Adipocyte (in vitro differentiated cells): ENCODE results near the gene TEK.

Experiments
- DNase-seq: peaks from one replicate; pipeline ENCODE4 v3.0.0-alpha.2; 2015; ENCODE audit warnings: low read depth
- H3K27me3 ChIP-seq: replicated peaks from 2 replicates; pipeline ENCODE4 v1.7.0; 2013; ENCODE audit warnings: mild to moderate bottlenecking, low read length, moderate library complexity; ENCODE audit not compliant: control insufficient read depth, insufficient read depth
- H3K36me3 ChIP-seq: 2 replicates; pipeline ENCODE4 v1.7.0; 2013; ENCODE audit warnings: low read length, mild to moderate bottlenecking, moderate library complexity; ENCODE audit not compliant: control insufficient read depth, insufficient read depth, severe bottlenecking
- H3K4me1 ChIP-seq: 2 replicates; pipeline ENCODE4 v1.7.0; 2013; ENCODE audit warnings: mild to moderate bottlenecking, low read length, moderate library complexity; ENCODE audit not compliant: control insufficient read depth, insufficient read depth
- H3K4me3 ChIP-seq: 2 replicates; pipeline ENCODE4 v1.7.0; 2013; ENCODE audit warnings: mild to moderate bottlenecking, low read length, moderate library complexity
- H3K9ac ChIP-seq: 2 replicates; pipeline ENCODE4 v1.7.0; 2013; ENCODE audit warnings: mild to moderate bottlenecking, low read length, moderate library complexity
- H3K9me3 ChIP-seq: 2 replicates; pipeline ENCODE4 v1.7.0; 2013; ENCODE audit warnings: mild to moderate bottlenecking, low read length, moderate library complexity; ENCODE audit not compliant: control insufficient read depth

TEK gene

DNA sequence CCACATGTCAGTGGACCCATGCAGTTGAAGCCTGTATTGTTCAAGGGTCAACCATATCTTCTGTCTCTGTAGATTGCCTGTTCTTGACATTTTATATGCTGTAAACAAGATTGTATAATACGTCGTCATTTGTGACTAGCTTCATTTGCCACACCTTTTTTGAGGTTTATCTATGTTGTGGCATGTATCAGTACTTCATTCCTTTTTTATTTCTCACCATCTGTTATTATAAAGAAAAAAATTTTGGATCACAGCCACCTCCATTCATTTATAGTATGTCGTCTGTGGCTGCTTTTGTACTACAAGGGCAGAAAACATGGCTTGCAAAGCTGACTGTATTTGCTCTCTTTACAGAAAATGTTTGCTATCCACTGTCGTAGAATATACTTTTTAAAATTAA lies 72.4 kb downstream of the TEK start:
- Histone ChIP-seq H3K4me3 (no peak overlapping the region), H3K4me1 (peaks cover 9% of the 10 kb centered on the region), H3K9ac (no peak overlapping the region), H3K36me3 (no peaks in the 10 kb centered on the region), H3K27me3 (no peaks in the 10 kb centered on the region), H3K9me3 (no peaks in the 10 kb centered on the region)
- DNase-seq: peak; percentile 56

DNA sequence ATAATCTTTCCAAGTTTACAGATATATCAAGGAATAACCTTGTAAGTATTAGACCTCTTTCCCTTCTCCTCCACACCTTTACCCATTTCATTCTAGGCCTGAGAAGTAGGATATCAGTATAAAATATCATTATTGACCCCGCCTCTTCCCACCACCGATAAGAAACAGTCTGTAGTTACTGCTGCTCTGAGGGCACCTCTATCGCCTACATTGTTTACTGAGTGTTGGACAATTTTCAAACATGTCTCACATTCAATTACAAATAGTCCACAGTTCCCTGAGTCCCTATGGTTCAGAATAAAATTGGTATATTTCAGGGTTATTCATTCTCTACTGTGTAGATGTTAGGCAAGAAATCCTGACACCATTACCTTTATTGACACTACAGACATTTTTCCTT lies 73.4 kb downstream of the TEK start:
- no peak overlapping the region for H3K9ac ChIP-seq
- DNase-seq: no peak
- peaks cover 9% of the 10 kb centered on the region for H3K4me1 ChIP-seq
- no peaks in the 10 kb centered on the region for H3K27me3 ChIP-seq
- H3K36me3 ChIP-seq: no peaks in the 10 kb centered on the region
- no peak overlapping the region for H3K4me3 ChIP-seq
- H3K9me3 ChIP-seq: no peaks in the 10 kb centered on the region

- no peak for DNase-seq
- H3K9ac ChIP-seq: no peak overlapping the region
- no peaks in the 10 kb centered on the region for H3K36me3 ChIP-seq
- H3K9me3 ChIP-seq: no peaks in the 10 kb centered on the region
- no peak overlapping the region for H3K4me3 ChIP-seq
- no peaks in the 10 kb centered on the region for H3K27me3 ChIP-seq
- H3K4me1 ChIP-seq: peaks cover 9% of the 10 kb centered on the region
Observed at GRCh38 chr9:27183131-27183530, 74.1 kb downstream of the TEK start.

DNA sequence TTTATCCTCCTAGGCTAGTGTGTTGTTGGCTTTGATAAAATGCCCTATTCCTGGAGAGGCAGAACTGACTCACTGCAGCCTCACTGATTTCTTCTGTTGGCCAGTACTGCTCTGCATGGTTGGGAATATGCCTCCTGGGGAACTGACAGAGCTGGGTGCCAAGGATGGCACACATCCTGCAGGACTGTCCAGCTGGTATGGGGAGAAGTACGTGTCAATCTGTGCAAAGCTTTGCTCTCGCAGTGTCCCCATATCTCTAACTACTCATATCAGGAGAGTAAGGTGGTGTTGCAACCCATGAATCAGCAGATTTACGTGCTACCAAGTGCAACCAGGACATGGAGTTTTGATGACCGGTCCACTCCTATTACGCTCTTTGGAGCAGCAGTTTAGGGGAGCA lies 74.7 kb downstream of the TEK start:
- Histone ChIP-seq H3K27me3 (no peaks in the 10 kb centered on the region), H3K36me3 (no peaks in the 10 kb centered on the region), H3K4me3 (no peak overlapping the region), H3K9ac (no peak overlapping the region), H3K4me1 (peaks cover 9% of the 10 kb centered on the region), H3K9me3 (no peaks in the 10 kb centered on the region)
- no peak for DNase-seq

DNA sequence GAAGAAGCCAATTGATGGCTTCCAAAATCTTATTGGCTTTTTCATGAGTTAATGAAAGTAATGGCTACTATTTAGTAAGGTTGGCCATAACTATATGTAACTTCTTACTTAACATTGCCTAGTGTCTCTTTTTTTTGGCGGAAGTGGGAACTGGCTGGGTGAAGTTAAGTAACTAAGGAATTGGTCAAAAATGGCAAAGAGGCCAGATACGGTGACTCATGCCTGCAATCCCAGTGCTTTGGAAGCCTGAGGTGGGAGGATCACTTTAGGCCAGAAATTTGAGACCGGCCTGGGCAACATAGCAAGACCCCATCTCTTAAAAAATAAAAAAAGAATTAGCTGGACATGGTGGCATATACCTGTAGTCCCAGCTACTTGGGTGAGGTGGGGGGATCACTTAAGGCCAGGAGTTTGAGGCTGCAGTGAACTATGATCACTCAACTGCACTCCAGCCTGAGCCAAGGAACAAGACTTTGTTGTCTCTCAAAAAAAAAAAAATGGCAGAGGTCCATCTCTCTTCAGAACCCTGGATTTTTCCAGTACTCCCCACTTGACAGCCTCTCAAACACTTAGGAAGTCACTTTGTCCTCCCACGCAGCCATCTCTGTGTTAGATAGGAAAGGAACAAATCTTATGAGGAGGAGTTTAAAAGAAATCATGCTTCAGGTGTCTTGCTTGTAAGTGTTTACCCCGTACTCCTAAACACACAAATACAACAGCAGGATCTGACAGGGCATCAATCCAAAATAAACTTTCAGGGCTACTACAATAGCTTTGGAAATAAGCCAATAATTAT lies 75.7 kb downstream of the TEK start:
- no peaks in the 10 kb centered on the region for H3K36me3 ChIP-seq
- no peak overlapping the region for H3K9ac ChIP-seq
- H3K9me3 ChIP-seq: no peaks in the 10 kb centered on the region
- no peak overlapping the region for H3K4me3 ChIP-seq
- no peak for DNase-seq
- no peaks in the 10 kb centered on the region for H3K27me3 ChIP-seq
- peaks cover 9% of the 10 kb centered on the region for H3K4me1 ChIP-seq

DNA sequence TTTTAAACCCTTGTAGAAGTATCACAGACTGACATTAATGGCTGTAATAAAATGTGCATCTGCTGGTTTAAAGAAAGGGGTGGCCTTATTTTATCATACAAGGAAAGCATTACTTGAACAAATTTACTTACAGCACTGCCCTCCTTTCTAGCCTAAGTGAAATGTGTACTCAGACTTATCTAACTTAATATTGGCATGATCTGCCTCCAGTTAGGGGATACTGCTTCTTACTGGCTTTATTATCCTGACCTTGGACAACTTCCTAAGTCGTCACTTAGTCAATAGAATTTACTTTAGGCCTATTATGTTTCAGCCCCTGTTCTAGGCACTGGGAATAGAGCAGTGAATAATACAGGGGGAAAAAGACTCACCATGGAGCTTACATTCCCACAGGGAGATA lies 79.4 kb downstream of the TEK start:
- Histone ChIP-seq H3K36me3 (no peaks in the 10 kb centered on the region), H3K9ac (no peak overlapping the region), H3K27me3 (no peaks in the 10 kb centered on the region), H3K4me1 (peaks cover 6% of the 10 kb centered on the region), H3K4me3 (no peak overlapping the region), H3K9me3 (no peaks in the 10 kb centered on the region)
- DNase-seq: no peak

DNA sequence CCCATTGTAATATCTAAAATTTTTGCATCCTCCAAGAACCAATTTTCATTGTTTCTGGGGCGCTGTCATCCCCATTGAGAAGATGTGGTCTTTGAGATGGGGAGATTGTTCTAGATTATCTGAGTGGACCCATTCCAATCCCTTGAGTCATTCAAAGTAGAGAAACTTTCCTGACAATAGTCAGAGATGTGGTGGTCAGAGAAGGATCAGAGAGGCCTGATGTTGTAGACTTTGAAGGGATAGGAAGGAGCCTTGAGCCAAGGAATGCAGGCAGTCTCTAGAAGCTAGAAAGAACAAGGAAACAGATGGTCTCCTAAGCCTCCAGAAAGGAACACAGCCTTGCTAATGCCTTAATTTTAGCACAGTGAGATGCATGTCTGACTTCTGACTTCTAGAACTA lies 80.4 kb downstream of the TEK start:
- Histone ChIP-seq H3K4me1 (peaks cover 7% of the 10 kb centered on the region), H3K27me3 (no peaks in the 10 kb centered on the region), H3K9me3 (no peaks in the 10 kb centered on the region), H3K9ac (no peak overlapping the region), H3K36me3 (no peaks in the 10 kb centered on the region), H3K4me3 (no peak overlapping the region)
- no peak for DNase-seq

DNA sequence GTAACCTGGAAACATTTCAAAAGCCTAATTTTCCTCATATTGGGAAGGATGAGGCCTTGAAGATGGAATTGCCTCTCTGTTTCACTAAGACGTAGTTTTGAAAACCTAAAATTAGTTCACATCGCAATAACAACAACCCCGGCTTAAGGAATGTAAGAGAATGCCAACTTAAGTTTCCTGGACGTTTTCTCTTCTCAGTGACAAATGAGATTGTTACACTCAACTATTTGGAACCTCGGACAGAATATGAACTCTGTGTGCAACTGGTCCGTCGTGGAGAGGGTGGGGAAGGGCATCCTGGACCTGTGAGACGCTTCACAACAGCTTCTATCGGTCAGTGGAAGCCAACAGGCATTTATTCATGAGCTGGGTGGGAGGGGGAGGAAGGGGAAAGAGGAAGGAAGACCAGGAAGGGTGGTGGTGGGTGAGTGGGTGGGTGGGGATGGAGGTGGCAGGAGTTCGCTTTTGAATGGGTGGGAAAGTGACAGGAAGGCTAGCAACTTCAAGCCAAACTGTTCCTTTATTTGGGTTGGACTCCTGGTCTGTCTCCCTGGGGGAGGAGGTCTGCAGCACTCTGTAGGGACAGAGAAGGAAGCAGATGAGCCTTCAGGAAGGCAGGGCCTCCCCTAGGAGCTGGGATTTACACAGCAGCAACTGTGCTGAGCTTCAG lies 83.4 kb downstream of the TEK start:
- Histone ChIP-seq H3K4me1 (peaks cover 17% of the 10 kb centered on the region), H3K9ac (no peak overlapping the region), H3K4me3 (no peak overlapping the region), H3K9me3 (no peaks in the 10 kb centered on the region), H3K27me3 (no peaks in the 10 kb centered on the region), H3K36me3 (no peaks in the 10 kb centered on the region)
- DNase-seq: no peak

- Histone ChIP-seq H3K36me3 (no peaks in the 10 kb centered on the region), H3K4me1 (peaks cover 17% of the 10 kb centered on the region), H3K27me3 (no peaks in the 10 kb centered on the region), H3K9me3 (no peaks in the 10 kb centered on the region), H3K9ac (peak overlapping the region; percentile 5), H3K4me3 (no peak overlapping the region)
- no peak for DNase-seq
Observed at GRCh38 chr9:27193886-27194285, 84.9 kb downstream of the TEK start.

DNA sequence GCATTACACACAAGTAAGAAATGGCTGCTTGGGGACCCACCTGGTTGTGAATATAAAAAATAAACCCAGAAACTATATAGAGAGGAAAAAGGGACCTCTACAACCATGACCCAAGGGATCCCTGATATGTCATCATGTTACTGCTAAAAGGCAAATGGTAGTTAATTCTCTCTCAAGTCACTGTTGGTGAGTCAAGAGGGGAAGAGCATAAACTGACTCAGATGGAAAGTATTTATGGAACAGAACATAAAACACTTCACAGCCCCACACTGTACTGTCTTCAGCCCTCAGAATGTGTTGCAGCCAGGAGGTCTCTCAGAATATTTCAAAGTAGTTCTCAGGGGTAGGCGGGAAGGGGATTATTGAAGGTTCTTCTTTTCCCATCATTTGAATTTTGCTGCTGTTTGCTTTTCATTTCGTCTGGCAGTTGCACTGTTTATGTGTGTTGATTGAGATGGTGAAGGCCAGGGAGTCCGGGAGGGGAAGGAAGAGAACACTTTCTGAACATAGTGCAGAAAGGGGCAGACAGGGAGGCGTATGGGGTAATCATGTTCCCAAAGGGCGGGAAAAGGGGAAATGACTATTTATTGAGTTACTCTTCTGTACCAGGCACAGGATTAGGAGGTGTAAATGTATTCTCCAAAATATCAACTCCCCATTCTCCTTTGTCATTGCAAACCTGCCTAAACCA lies 85.5 kb downstream of the TEK start:
- H3K9me3 ChIP-seq: no peaks in the 10 kb centered on the region
- peak; percentile 73 for DNase-seq
- peak overlapping the region; percentile 5 for H3K9ac ChIP-seq
- peaks cover 17% of the 10 kb centered on the region for H3K4me1 ChIP-seq
- no peaks in the 10 kb centered on the region for H3K27me3 ChIP-seq
- H3K36me3 ChIP-seq: no peaks in the 10 kb centered on the region
- H3K4me3 ChIP-seq: no peak overlapping the region

DNA sequence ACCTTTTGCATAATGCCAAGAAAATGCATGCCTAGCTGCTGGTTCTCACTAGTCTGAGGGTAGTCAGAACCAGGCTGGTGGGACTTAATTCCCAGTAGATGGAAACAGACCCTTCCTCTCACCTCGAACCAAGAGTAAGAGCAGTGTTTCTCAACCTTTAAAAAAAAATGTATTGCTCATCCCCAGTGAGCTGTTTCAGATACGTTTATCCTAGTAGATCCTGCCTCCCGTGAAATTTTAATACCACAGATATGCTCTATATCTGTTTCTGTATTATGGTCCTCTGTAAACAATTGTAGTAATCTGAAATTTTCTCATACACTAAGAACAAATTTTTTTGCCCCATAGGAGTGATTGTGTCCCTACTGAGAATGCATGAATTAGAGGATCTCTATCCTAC lies 86.2 kb downstream of the TEK start:
- no peaks in the 10 kb centered on the region for H3K9me3 ChIP-seq
- no peak overlapping the region for H3K9ac ChIP-seq
- H3K4me1 ChIP-seq: peaks cover 17% of the 10 kb centered on the region
- no peaks in the 10 kb centered on the region for H3K27me3 ChIP-seq
- DNase-seq: no peak
- H3K36me3 ChIP-seq: no peaks in the 10 kb centered on the region
- H3K4me3 ChIP-seq: no peak overlapping the region
